CD4-positive, alpha-beta T cell treated with Interleukin-15 for 1 hour (primary cell): Measurements from ENCODE around the gene LRRC56.
A peak's percentile ranks its signal among the peaks of the same experiment; 100 is the strongest.

Experiments used
- DNase-seq: peaks from one replicate; pipeline ENCODE4 v3.0.0-alpha.2; 2020

LRRC56 gene

GRCh38 chr11:526192-526591, 11.1 kb upstream of the LRRC56 start:
- DNase-seq = no peak

- DNase-seq = no peak
Measured at GRCh38 chr11:528166-528814, 9.0 kb upstream of the LRRC56 start.

GRCh38 chr11:528815-529727, 8.3 kb upstream of the LRRC56 start:
- DNase-seq = no peak

- no peak for DNase-seq
Measured at GRCh38 chr11:529728-530411, 7.5 kb upstream of the LRRC56 start.

GRCh38 chr11:530960-531831, 6.1 kb upstream of the LRRC56 start:
- DNase-seq = no peak

- no peak for DNase-seq
Measured at GRCh38 chr11:531919-532526, 5.3 kb upstream of the LRRC56 start.

GRCh38 chr11:532527-532985, 4.8 kb upstream of the LRRC56 start:
- no peak for DNase-seq

GRCh38 chr11:532986-533585, 4.2 kb upstream of the LRRC56 start:
- DNase-seq = no peak

GRCh38 chr11:533586-534395, 3.5 kb upstream of the LRRC56 start:
- DNase-seq = no peak

- no peak for DNase-seq
Measured at GRCh38 chr11:534396-535209, 2.7 kb upstream of the LRRC56 start.

- no peak for DNase-seq
Measured at GRCh38 chr11:535210-535518, 2.2 kb upstream of the LRRC56 start.

GRCh38 chr11:535519-536454, 1.5 kb upstream of the LRRC56 start, which contains the start of gene HRAS:
Gene HRAS (minus strand): TSS chr11:535576.
- peak; percentile 95 for DNase-seq

GRCh38 chr11:537622-538430, 499 bp downstream of the LRRC56 start:
- DNase-seq = no peak

GRCh38 chr11:538431-539051, 1.2 kb downstream of the LRRC56 start:
- no peak for DNase-seq

GRCh38 chr11:539971-540481, 2.7 kb downstream of the LRRC56 start:
- no peak for DNase-seq

- DNase-seq = no peak
Measured at GRCh38 chr11:540583-541432, 3.5 kb downstream of the LRRC56 start.
